ENCODE results near the gene OR52I2. TPM values are rescaled to one million over a fixed set of nuclear protein-coding genes. Genes with fewer than 3 reads are reported as not detected.

The OR52I2 gene
- total and polyA plus RNA-seq, 9 donors = not detected

DNA sequence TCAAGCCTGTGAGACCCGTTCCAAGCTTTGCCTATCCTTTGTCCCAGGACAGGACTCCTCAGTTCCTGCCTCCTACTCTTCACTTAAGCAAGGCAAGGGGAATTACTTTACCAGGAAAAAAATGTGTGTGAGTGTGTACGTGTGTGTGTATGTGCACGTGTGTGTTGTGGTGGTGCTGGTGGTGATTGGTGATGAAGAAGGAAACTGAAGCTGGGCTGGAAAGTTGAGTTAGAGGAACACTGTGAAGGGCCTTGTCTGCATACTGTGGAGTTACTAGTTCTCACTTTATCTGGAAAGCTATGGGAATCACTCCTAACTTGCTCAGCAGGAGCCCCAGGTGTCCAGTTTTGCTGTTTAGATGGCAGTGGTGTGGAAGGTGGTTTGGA is 56.1 kb downstream of the OR52I2 start:
- H3K9me3 ChIP-seq = no peaks in the 10 kb centered on the region
- H3K4me1 ChIP-seq (ENCODE audit: insufficient read depth) = peaks cover 4% of the 10 kb centered on the region
- intact Hi-C loops (cut with DNase I) = loop anchor here in 2 of 4 donors (5.0 to 10.0 kb wide), 2 partner anchors 190 to 367 kb away; no protein-coding TSS in a partner anchor
- DNase-seq = no peak
- 85 to 92% (median 86%) methylated on average over 3 of the region's 3 CpGs for WGBS, 3 donors
- no peak overlapping the region for H3K4me3 ChIP-seq
- no peaks in the 10 kb centered on the region for H3K27me3 ChIP-seq
- no peaks in the 10 kb centered on the region for H3K36me3 ChIP-seq
- H3K27ac ChIP-seq = no peak overlapping the region
- TF ChIP-seq, protein P1, sequence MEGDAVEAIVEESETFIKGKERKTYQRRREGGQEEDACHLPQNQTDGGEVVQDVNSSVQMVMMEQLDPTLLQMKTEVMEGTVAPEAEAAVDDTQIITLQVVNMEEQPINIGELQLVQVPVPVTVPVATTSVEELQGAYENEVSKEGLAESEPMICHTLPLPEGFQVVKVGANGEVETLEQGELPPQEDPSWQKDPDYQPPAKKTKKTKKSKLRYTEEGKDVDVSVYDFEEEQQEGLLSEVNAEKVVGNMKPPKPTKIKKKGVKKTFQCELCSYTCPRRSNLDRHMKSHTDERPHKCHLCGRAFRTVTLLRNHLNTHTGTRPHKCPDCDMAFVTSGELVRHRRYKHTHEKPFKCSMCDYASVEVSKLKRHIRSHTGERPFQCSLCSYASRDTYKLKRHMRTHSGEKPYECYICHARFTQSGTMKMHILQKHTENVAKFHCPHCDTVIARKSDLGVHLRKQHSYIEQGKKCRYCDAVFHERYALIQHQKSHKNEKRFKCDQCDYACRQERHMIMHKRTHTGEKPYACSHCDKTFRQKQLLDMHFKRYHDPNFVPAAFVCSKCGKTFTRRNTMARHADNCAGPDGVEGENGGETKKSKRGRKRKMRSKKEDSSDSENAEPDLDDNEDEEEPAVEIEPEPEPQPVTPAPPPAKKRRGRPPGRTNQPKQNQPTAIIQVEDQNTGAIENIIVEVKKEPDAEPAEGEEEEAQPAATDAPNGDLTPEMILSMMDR (IDR thresholded peaks at IDR 0.05) = no peak
- TF ChIP-seq POLR2A (IDR thresholded peaks at IDR 0.05) (no peak), EP300 (IDR thresholded peaks at IDR 0.05) (no peak)

DNA sequence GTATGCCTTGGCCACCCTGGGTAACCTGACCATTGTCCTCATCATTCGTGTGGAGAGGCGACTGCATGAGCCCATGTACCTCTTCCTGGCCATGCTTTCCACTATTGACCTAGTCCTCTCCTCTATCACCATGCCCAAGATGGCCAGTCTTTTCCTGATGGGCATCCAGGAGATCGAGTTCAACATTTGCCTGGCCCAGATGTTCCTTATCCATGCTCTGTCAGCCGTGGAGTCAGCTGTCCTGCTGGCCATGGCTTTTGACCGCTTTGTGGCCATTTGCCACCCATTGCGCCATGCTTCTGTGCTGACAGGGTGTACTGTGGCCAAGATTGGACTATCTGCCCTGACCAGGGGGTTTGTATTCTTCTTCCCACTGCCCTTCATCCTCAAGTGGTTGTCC is 58.4 kb downstream of the OR52I2 start:
- Histone ChIP-seq H3K4me1 (ENCODE audit: insufficient read depth) (peaks cover 10% of the 10 kb centered on the region), H3K4me3 (no peak overlapping the region), H3K27me3 (no peaks in the 10 kb centered on the region), H3K9me3 (no peaks in the 10 kb centered on the region), H3K36me3 (no peaks in the 10 kb centered on the region), H3K27ac (no peak overlapping the region)
- WGBS, 3 donors = 92 to 94% (median 93%) methylated on average over 6 of the region's 6 CpGs
- intact Hi-C loops (cut with DNase I) = loop anchor here in 2 of 4 donors (5.0 to 10.0 kb wide), 2 partner anchors 187 to 365 kb away; no protein-coding TSS in a partner anchor
- TF ChIP-seq, protein P1 (IDR thresholded peaks at IDR 0.05) = no peak
- TF ChIP-seq EP300 (IDR thresholded peaks at IDR 0.05) (no peak), POLR2A (IDR thresholded peaks at IDR 0.05) (no peak)
- DNase-seq = no peak

DNA sequence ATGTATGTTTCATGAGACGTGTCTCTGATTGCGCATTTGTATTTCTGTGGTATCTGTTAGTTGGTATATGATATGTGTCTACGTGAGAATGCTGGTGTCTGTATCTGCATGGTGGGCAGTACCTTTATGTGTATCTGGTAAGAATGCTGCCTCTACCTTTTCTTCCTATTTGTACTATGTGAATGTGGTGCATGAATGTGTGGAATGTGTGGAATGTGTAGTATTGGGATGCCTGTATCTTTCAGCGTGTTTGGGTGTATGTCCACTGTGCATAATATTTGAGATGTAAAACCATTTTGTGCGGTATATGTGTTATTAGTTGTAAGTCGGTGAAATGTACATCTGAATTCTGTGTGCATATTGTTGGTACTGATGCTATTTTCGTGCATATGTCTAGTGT is 60.0 kb downstream of the OR52I2 start:
- H3K36me3 ChIP-seq = no peaks in the 10 kb centered on the region
- no peak overlapping the region for H3K27ac ChIP-seq
- peaks cover 10% of the 10 kb centered on the region for H3K4me1 ChIP-seq (ENCODE audit: insufficient read depth)
- intact Hi-C loops (cut with DNase I) = no loop called here
- no peak for DNase-seq
- no peaks in the 10 kb centered on the region for H3K9me3 ChIP-seq
- 88 to 94% (median 90%) methylated on average over 7 of the region's 7 CpGs for WGBS, 3 donors
- TF ChIP-seq EP300 (IDR thresholded peaks at IDR 0.05) = no peak
- TF ChIP-seq POLR2A (IDR thresholded peaks at IDR 0.05) = no peak
- TF ChIP-seq, protein P1 (IDR thresholded peaks at IDR 0.05) = no peak
- H3K4me3 ChIP-seq = no peak overlapping the region
- H3K27me3 ChIP-seq = no peaks in the 10 kb centered on the region

DNA sequence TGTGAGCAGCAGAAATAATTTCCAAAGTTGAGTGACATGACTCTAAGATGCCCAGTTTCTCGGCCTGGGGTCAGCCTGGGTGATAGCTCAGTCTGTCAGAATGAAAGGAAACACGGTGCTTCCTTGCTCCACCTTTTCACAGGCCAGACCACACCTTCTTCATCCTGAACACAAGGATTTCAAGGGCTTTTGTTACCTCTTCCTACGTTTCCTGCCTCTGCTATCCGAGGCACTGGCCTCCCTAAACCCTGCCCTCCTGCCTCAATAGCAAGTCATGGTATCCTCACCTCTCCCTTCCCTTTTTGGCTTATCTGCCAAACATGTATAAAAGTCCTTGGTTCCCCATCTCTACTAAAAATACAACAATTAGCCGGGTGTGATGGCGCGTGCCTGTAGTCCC is 60.5 kb downstream of the OR52I2 start:
- Histone ChIP-seq H3K4me1 (ENCODE audit: insufficient read depth) (peaks cover 9% of the 10 kb centered on the region), H3K27ac (no peak overlapping the region), H3K27me3 (no peaks in the 10 kb centered on the region), H3K9me3 (no peaks in the 10 kb centered on the region), H3K4me3 (no peak overlapping the region), H3K36me3 (no peaks in the 10 kb centered on the region)
- TF ChIP-seq POLR2A (IDR thresholded peaks at IDR 0.05) (no peak), EP300 (IDR thresholded peaks at IDR 0.05) (no peak)
- TF ChIP-seq, protein P1 (IDR thresholded peaks at IDR 0.05) = no peak
- WGBS, 3 donors = 78 to 90% (median 85%) methylated on average over 7 of the region's 7 CpGs
- no peak for DNase-seq
- intact Hi-C loops (cut with DNase I) = no loop called here

Other genes starting within 250 kb of the OR52I2 start
- gene OR52B4, start 213.4 kb upstream of the OR52I2 start, total RNA-seq = under 1 TPM in 1 of 7 donors, not detected in 6; 0.30 TPM
- gene OR52B4, start 213.4 kb upstream of the OR52I2 start, polyA plus RNA-seq = not detected
- gene TRIM21, start 188.0 kb upstream of the OR52I2 start, total RNA-seq = 10 to 100 TPM; 13.2 to 25.1 (median 20.8) TPM
- gene TRIM21, start 188.0 kb upstream of the OR52I2 start, polyA plus RNA-seq = 10 to 100 TPM; 21.1 to 51.9 TPM
- under 1 TPM in 3 of 7 donors, not detected in 4; 0.25 to 0.85 (median 0.74) TPM for gene OR52K2, start 132.4 kb upstream of the OR52I2 start, total RNA-seq
- not detected for gene OR52K2, start 132.4 kb upstream of the OR52I2 start, polyA plus RNA-seq
- gene OR52K1, start 99.1 kb upstream of the OR52I2 start, total RNA-seq = under 1 TPM in 6 of 7 donors, not detected in 1; 0.20 to 0.37 (median 0.34) TPM
- gene OR52K1, start 99.1 kb upstream of the OR52I2 start, polyA plus RNA-seq = under 1 TPM; 0.05 to 0.07 TPM
- gene OR52M1, start 36.6 kb upstream of the OR52I2 start, total RNA-seq = not detected
- gene OR52M1, start 36.6 kb upstream of the OR52I2 start, polyA plus RNA-seq = not detected
- gene OR52I1, start 12.3 kb downstream of the OR52I2 start, total RNA-seq = not detected
- gene OR52I1, start 12.3 kb downstream of the OR52I2 start, polyA plus RNA-seq = not detected
- gene TRIM68, start 26.5 kb downstream of the OR52I2 start, total RNA-seq = 10 to 100 TPM; 13.2 to 18.7 (median 16.1) TPM
- gene TRIM68, start 26.5 kb downstream of the OR52I2 start, polyA plus RNA-seq = 10 to 100 TPM; 14.1 to 19.9 TPM
- gene OR51D1, start 55.7 kb downstream of the OR52I2 start, total RNA-seq = not detected
- gene OR51D1, start 55.7 kb downstream of the OR52I2 start, polyA plus RNA-seq = not detected
- 1 to 10 TPM in 1 of 7 donors, under 1 TPM in 5, not detected in 1; 0.12 to 1.4 (median 0.27) TPM for gene OR51E1, start 62.2 kb downstream of the OR52I2 start, total RNA-seq
- 1 to 10 TPM; 1.6 to 3.5 TPM for gene OR51E1, start 62.2 kb downstream of the OR52I2 start, polyA plus RNA-seq
- under 1 TPM in 4 of 7 donors, not detected in 3; 0.11 to 0.65 (median 0.23) TPM for gene OR51E2, start 116.1 kb downstream of the OR52I2 start, total RNA-seq
- 1 to 10 TPM in 1 of 2 donors, under 1 TPM in 1; 0.67 to 2.0 TPM for gene OR51E2, start 116.1 kb downstream of the OR52I2 start, polyA plus RNA-seq
- gene MMP26, start 123.0 kb downstream of the OR52I2 start, total RNA-seq = under 1 TPM in 1 of 7 donors, not detected in 6; 0.23 TPM
- not detected for gene MMP26, start 123.0 kb downstream of the OR52I2 start, polyA plus RNA-seq
- not detected for gene OR51F1, start 188.2 kb downstream of the OR52I2 start, total RNA-seq
- not detected for gene OR51F1, start 188.2 kb downstream of the OR52I2 start, polyA plus RNA-seq
- gene OR52R1, start 222.6 kb downstream of the OR52I2 start, total RNA-seq = not detected
- not detected for gene OR52R1, start 222.6 kb downstream of the OR52I2 start, polyA plus RNA-seq
- gene OR51F2, start 239.6 kb downstream of the OR52I2 start, total RNA-seq = not detected
- not detected for gene OR51F2, start 239.6 kb downstream of the OR52I2 start, polyA plus RNA-seq

Data from ovary (tissue), 9 donors.